Upper lobe of left lung (tissue), 6 donors: Measurements from ENCODE around the gene CAMK2B. TPM values are rescaled to one million over a fixed set of nuclear protein-coding genes. Genes with fewer than 3 reads are reported as not detected.

ENCODE experiments used
- ATAC-seq, 2 donors: fragments of 200-7000 bp; cut with Tn5 transposase; one replicate each; pipeline ENCODE4 v1.9.1; 2022; ENCODE audit warnings: mild to moderate bottlenecking in 2 of 2, moderate library complexity in 2 of 2; ENCODE audit not compliant: low FRiP score in 2 of 2
- DNase-seq, 2 donors: peaks; one replicate each; pipeline ENCODE4 v3.0.0-alpha.2; 2019 to 2020
- H3K27ac ChIP-seq, 4 donors: fragments of 200-600 bp; sonication (generic); one replicate each; pipeline ENCODE4 v1.5.1; 2016 to 2019
- H3K27me3 ChIP-seq, 4 donors: fragments of 200-600 bp; sonication (generic); one replicate each; pipeline ENCODE4 v1.5.1; 2017 to 2019
- H3K36me3 ChIP-seq, 4 donors: fragments of 200-600 bp; sonication (generic); one replicate each; pipeline ENCODE4 v1.5.1; 2016 to 2019
- H3K4me1 ChIP-seq, 4 donors: fragments of 200-600 bp; sonication (generic); one replicate each; pipeline ENCODE4 v1.5.1; 2018 to 2019
- H3K4me3 ChIP-seq, 4 donors: fragments of 200-600 bp; sonication (generic); one replicate each; pipeline ENCODE4 v1.5.1; 2017 to 2019; ENCODE audit warnings: mild to moderate bottlenecking in 2 of 4, moderate library complexity in 1 of 4
- H3K9me3 ChIP-seq, 4 donors: fragments of 200-600 bp; sonication (generic); one replicate each; pipeline ENCODE4 v1.5.1; 2018 to 2019
- CTCF ChIP-seq, 6 experiments: fragments of 450-650 bp in 4 of 6; fragments of 200-600 bp in 2 of 6; sonication (generic) in 2 of 6; IDR thresholded peaks; one replicate each; pipeline ENCODE4 v1.5.1; 2016 to 2019; ENCODE audit warnings: antibody characterized with exemption in 6 of 6
- EP300 ChIP-seq, 4 donors: sonication (generic); formaldehyde crosslinking; IDR thresholded peaks; one replicate each; pipeline ENCODE4 v1.5.1; 2017; ENCODE audit warnings: antibody characterized with exemption in 4 of 4, control low read depth in 2 of 4
- POLR2A ChIP-seq, 4 donors: fragments of 450-650 bp; IDR thresholded peaks; one replicate each; pipeline ENCODE4 v1.5.1; 2016 to 2017; ENCODE audit warnings: antibody characterized with exemption in 4 of 4, mild to moderate bottlenecking in 2 of 4
- POLR2AphosphoS5 ChIP-seq, 2 donors: sonication (generic); formaldehyde crosslinking; IDR thresholded peaks; one replicate each; pipeline ENCODE4 v1.5.1; 2017; ENCODE audit warnings: antibody characterized with exemption in 2 of 2
- WGBS, 2 donors: methylation state at CpG; one replicate each; pipeline ENCODE4 v1.1.5; 2017 to 2018; 5-methylcytosine and 5-hydroxymethylcytosine counted together
- total RNA-seq, 6 donors: library from RNA; depleted of rRNA in 4 of 6; stranded (reverse); fragments of >200 nt in 4 of 6; gene quantifications; one replicate each; pipeline versions ENCODE4 v1.1.0 to v1.2.1, GENCODE V29; 2016 to 2021
- donor health status: DM: no; HTN: no; CAD: no; lungs with moderate emphysema.
- donor health status: DM: no; HTN: yes; CAD: no; lungs with severe emphysema.

CAMK2B gene
- total RNA-seq, 6 donors from 2014 or later, result 0.09 to 1.8 (median 0.27) TPM; not detected in 3

GRCh38 chr7:44188480-44189225 lies 136.7 kb downstream of the CAMK2B start:
- Histone ChIP-seq H3K4me3 (no peak overlapping the region), H3K36me3 (no peaks in the 10 kb centered on the region), H3K4me1 (no peaks in the 10 kb centered on the region), H3K9me3 (no peaks in the 10 kb centered on the region), H3K27me3 (no peaks in the 10 kb centered on the region), H3K27ac (no peak overlapping the region)
- TF ChIP-seq POLR2AphosphoS5 (IDR thresholded peaks at IDR 0.05) (no peak), EP300 (IDR thresholded peaks at IDR 0.05) (no peak), CTCF (IDR thresholded peaks at IDR 0.05) (no peak), POLR2A (IDR thresholded peaks at IDR 0.05) (no peak)
- DNase-seq (no peak), ATAC-seq (no peak)
- WGBS, 2 donors, result 70 to 75% methylated on average over 11 to 16 of the region's 16 CpGs

- Histone ChIP-seq H3K27me3 (no peaks in the 10 kb centered on the region), H3K27ac (no peak overlapping the region), H3K36me3 (no peaks in the 10 kb centered on the region), H3K9me3 (no peaks in the 10 kb centered on the region), H3K4me1 (no peaks in the 10 kb centered on the region), H3K4me3 (no peak overlapping the region)
- no peak for DNase-seq
- WGBS, 2 donors, result 36 to 71% methylated on average over 5 to 9 of the region's 9 CpGs
- ATAC-seq, result no peak
- TF ChIP-seq CTCF (IDR thresholded peaks at IDR 0.05) (no peak), EP300 (IDR thresholded peaks at IDR 0.05) (no peak), POLR2AphosphoS5 (IDR thresholded peaks at IDR 0.05) (no peak), POLR2A (IDR thresholded peaks at IDR 0.05) (no peak)
These were observed 137.6 kb downstream of the CAMK2B start for GRCh38 chr7:44187636-44188416.

GRCh38 chr7:44186736-44187135 lies 138.7 kb downstream of the CAMK2B start:
- no peak overlapping the region for H3K27ac ChIP-seq
- TF ChIP-seq POLR2A (IDR thresholded peaks at IDR 0.05), result no peak
- TF ChIP-seq CTCF (IDR thresholded peaks at IDR 0.05), result no peak
- TF ChIP-seq EP300 (IDR thresholded peaks at IDR 0.05), result no peak
- TF ChIP-seq POLR2AphosphoS5 (IDR thresholded peaks at IDR 0.05), result no peak
- DNase-seq (no peak), ATAC-seq (no peak)
- H3K4me1 ChIP-seq, result no peaks in the 10 kb centered on the region
- H3K4me3 ChIP-seq, result no peak overlapping the region
- H3K36me3 ChIP-seq, result no peaks in the 10 kb centered on the region
- WGBS, 2 donors, result 77 to 82% methylated on average over 5 of the region's 5 CpGs
- no peaks in the 10 kb centered on the region for H3K9me3 ChIP-seq
- no peaks in the 10 kb centered on the region for H3K27me3 ChIP-seq

GRCh38 chr7:44185729-44186128 lies 139.7 kb downstream of the CAMK2B start:
- Histone ChIP-seq H3K9me3 (no peaks in the 10 kb centered on the region), H3K36me3 (no peaks in the 10 kb centered on the region), H3K4me1 (no peaks in the 10 kb centered on the region), H3K4me3 (no peak overlapping the region), H3K27me3 (no peaks in the 10 kb centered on the region), H3K27ac (no peak overlapping the region)
- ATAC-seq (no peak), DNase-seq (peak in 1 of 2 donors; percentile 61)
- 87 to 97% methylated on average over 4 to 5 of the region's 5 CpGs for WGBS, 2 donors
- TF ChIP-seq CTCF (IDR thresholded peaks at IDR 0.05), result no peak
- no peak for TF ChIP-seq POLR2A (IDR thresholded peaks at IDR 0.05)
- TF ChIP-seq POLR2AphosphoS5 (IDR thresholded peaks at IDR 0.05), result no peak
- TF ChIP-seq EP300 (IDR thresholded peaks at IDR 0.05), result no peak
